Measurements from ENCODE around the gene SMCHD1. TPM values are rescaled to one million over a fixed set of nuclear protein-coding genes. Genes with fewer than 3 reads are reported as not detected.
A peak's percentile ranks its signal among the peaks of the same experiment; 100 is the strongest.

The SMCHD1 gene
- total and polyA plus RNA-seq, 2 donors (not counting 1 experiment from before 2014, with no cell fraction given): 54.2 to 380 TPM

- ChIA-PET CTCF (no interaction called here), POLR2A (no interaction called here)
- no peak for TF ChIP-seq CTCF (IDR thresholded peaks at IDR 0.05)
- no peak for TF ChIP-seq EZH2 (IDR thresholded peaks at IDR 0.05; ENCODE audit: borderline replicate concordance, insufficient read depth, low read depth, low read length, poor library complexity, severe bottlenecking)
- Mint-ChIP-seq H3K27me3 (no peaks in the 10 kb centered on the region), H3K27ac (peak overlapping the region; percentile 7), H3K4me1 (no peaks in the 10 kb centered on the region), H3K9me3 (ENCODE audit: insufficient read depth) (peaks cover 2% of the 10 kb centered on the region), H3K4me3 (no peak overlapping the region)
- Histone ChIP-seq H2AFZ (ENCODE audit: insufficient read depth, low read depth, low read length, poor library complexity, severe bottlenecking) (no peak overlapping the region), H3K4me1 (ENCODE audit: control insufficient read depth in 2 of 2, insufficient read depth in 2 of 2, low read length in 2 of 2) (no peaks in the 10 kb centered on the region), H4K20me1 (ENCODE audit: control insufficient read depth, insufficient read depth, low read length, poor library complexity, severe bottlenecking) (no peaks in the 10 kb centered on the region), H3K9me3 (ENCODE audit: control extremely low read depth in 1 of 3, control insufficient read depth in 2 of 3, insufficient read depth in 1 of 3, low read length in 2 of 3) (peaks cover 0 to 5% (median 1%) of the 10 kb centered on the region in 3 donors), H3K27me3 (replicated peaks in 1 of 4; ENCODE audit: control extremely low read depth in 1 of 4, control insufficient read depth in 3 of 4, insufficient read depth in 4 of 4, low read length in 3 of 4) (no peaks in the 10 kb centered on the region), H3K79me2 (ENCODE audit: control insufficient read depth, insufficient read depth, low read length) (no peaks in the 10 kb centered on the region), H3K9ac (ENCODE audit: low read length) (no peak overlapping the region), H3K4me2 (replicated peaks; ENCODE audit: low read depth, low read length, poor library complexity, severe bottlenecking) (no peak overlapping the region), H3K27ac (ENCODE audit: low read length in 2 of 2) (no peak overlapping the region), H3K4me3 (ENCODE audit: control extremely low read depth in 1 of 5, extremely low read depth in 1 of 5, insufficient read depth in 1 of 5, low read depth in 2 of 5, low read length in 4 of 5) (no peak overlapping the region), H3K36me3 (replicated peaks in 1 of 2; ENCODE audit: control extremely low read depth in 1 of 2, control insufficient read depth in 1 of 2, extremely low read depth in 1 of 2, insufficient read depth in 2 of 2, low read length in 1 of 2) (no peaks in the 10 kb centered on the region)
- intact Hi-C loops (cut with micrococcal nuclease): no loop called here
- WGBS (ENCODE audit: insufficient coverage): 100% methylated on average over 1 of the region's 2 CpGs
- no peak for ATAC-seq (ENCODE audit: low read depth)
- DNase-seq: no peak
Measured at GRCh38 chr18:2821695-2822094, 166.2 kb downstream of the SMCHD1 start.

GRCh38 chr18:2822213-2822921 is 166.8 kb downstream of the SMCHD1 start:
- Histone ChIP-seq H3K27me3 (replicated peaks in 1 of 4; ENCODE audit: control extremely low read depth in 1 of 4, control insufficient read depth in 3 of 4, insufficient read depth in 4 of 4, low read length in 3 of 4) (no peaks in the 10 kb centered on the region), H3K79me2 (ENCODE audit: control insufficient read depth, insufficient read depth, low read length) (no peaks in the 10 kb centered on the region), H3K36me3 (replicated peaks in 1 of 2; ENCODE audit: control extremely low read depth in 1 of 2, control insufficient read depth in 1 of 2, extremely low read depth in 1 of 2, insufficient read depth in 2 of 2, low read length in 1 of 2) (no peaks in the 10 kb centered on the region), H3K4me3 (ENCODE audit: control extremely low read depth in 1 of 5, extremely low read depth in 1 of 5, insufficient read depth in 1 of 5, low read depth in 2 of 5, low read length in 4 of 5) (no peak overlapping the region), H3K27ac (ENCODE audit: low read length in 2 of 2) (no peak overlapping the region), H2AFZ (ENCODE audit: insufficient read depth, low read depth, low read length, poor library complexity, severe bottlenecking) (no peak overlapping the region), H3K9me3 (ENCODE audit: control extremely low read depth in 1 of 3, control insufficient read depth in 2 of 3, insufficient read depth in 1 of 3, low read length in 2 of 3) (peaks cover 0 to 5% (median 1%) of the 10 kb centered on the region in 3 donors), H3K4me1 (ENCODE audit: control insufficient read depth in 2 of 2, insufficient read depth in 2 of 2, low read length in 2 of 2) (no peaks in the 10 kb centered on the region), H3K9ac (ENCODE audit: low read length) (no peak overlapping the region), H3K4me2 (replicated peaks; ENCODE audit: low read depth, low read length, poor library complexity, severe bottlenecking) (no peak overlapping the region), H4K20me1 (ENCODE audit: control insufficient read depth, insufficient read depth, low read length, poor library complexity, severe bottlenecking) (no peaks in the 10 kb centered on the region)
- 92% methylated on average over 2 of the region's 6 CpGs for WGBS (ENCODE audit: insufficient coverage)
- no peak for ATAC-seq (ENCODE audit: low read depth)
- H3K27ac Mint-ChIP-seq: no peak overlapping the region
- ChIA-PET POLR2A (no interaction called here), CTCF (no interaction called here)
- peaks cover 2% of the 10 kb centered on the region for H3K9me3 Mint-ChIP-seq (ENCODE audit: insufficient read depth)
- no peak overlapping the region for H3K4me3 Mint-ChIP-seq
- H3K4me1 Mint-ChIP-seq: no peaks in the 10 kb centered on the region
- H3K27me3 Mint-ChIP-seq: no peaks in the 10 kb centered on the region
- TF ChIP-seq CTCF (IDR thresholded peaks at IDR 0.05): no peak
- TF ChIP-seq EZH2 (IDR thresholded peaks at IDR 0.05; ENCODE audit: borderline replicate concordance, insufficient read depth, low read depth, low read length, poor library complexity, severe bottlenecking): no peak
- no peak for DNase-seq
- intact Hi-C loops (cut with micrococcal nuclease): no loop called here
